Suprapubic skin (tissue), 4 donors: ENCODE data around the gene RNASE9. TPM values are rescaled to one million over a fixed set of nuclear protein-coding genes. Genes with fewer than 3 reads are reported as not detected.
"Not testable (repeated sequence)": the region's sequence is repeated elsewhere in the genome, so short reads cannot be mapped to it uniquely, and the experiment has no call there.

Source experiments
- DNase-seq, 2 donors: peaks; one replicate each; pipeline ENCODE4 v3.0.0-alpha.2; 2019; ENCODE audit warnings: low spot score in 2 of 2
- H3K27ac ChIP-seq: fragments of 200-600 bp; sonication (generic); one replicate; pipeline ENCODE4 v1.5.1; 2019
- H3K27me3 ChIP-seq: fragments of 200-600 bp; sonication (generic); one replicate; pipeline ENCODE4 v1.5.1; 2019
- H3K36me3 ChIP-seq: fragments of 200-600 bp; sonication (generic); one replicate; pipeline ENCODE4 v1.5.1; 2019
- H3K4me1 ChIP-seq: fragments of 200-600 bp; sonication (generic); one replicate; pipeline ENCODE4 v1.5.1; 2019
- H3K4me3 ChIP-seq: fragments of 200-600 bp; sonication (generic); one replicate; pipeline ENCODE4 v1.5.1; 2019; ENCODE audit warnings: mild to moderate bottlenecking
- H3K9me3 ChIP-seq: fragments of 200-600 bp; sonication (generic); one replicate; pipeline ENCODE4 v1.5.1; 2019
- EP300 ChIP-seq: sonication (generic); formaldehyde crosslinking; IDR thresholded peaks from one replicate; pipeline ENCODE4 v1.6.1; 2017; ENCODE audit warnings: antibody characterized with exemption
- POLR2A ChIP-seq, 2 donors: fragments of 450-650 bp; IDR thresholded peaks; one replicate each; pipeline ENCODE4 v1.6.1; 2017; ENCODE audit warnings: antibody characterized with exemption in 2 of 2, mild to moderate bottlenecking in 2 of 2, moderate library complexity in 2 of 2
- POLR2AphosphoS5 ChIP-seq, 3 donors: sonication (generic); formaldehyde crosslinking; IDR thresholded peaks; one replicate each; pipeline ENCODE4 v1.6.1; 2017; ENCODE audit warnings: antibody characterized with exemption in 3 of 3
- WGBS: methylation state at CpG from one replicate; pipeline ENCODE4 v1.1.5; 2018; 5-methylcytosine and 5-hydroxymethylcytosine counted together
- total RNA-seq, 4 donors: library from RNA; depleted of rRNA; stranded (reverse); fragments of >200 nt; gene quantifications; one replicate each; pipeline ENCODE4 v1.1.0, GENCODE V29; 2016
- TF ChIP-seq, protein P1 (sequence below), 2 donors: fragments of 200-600 bp in 1 of 2; fragments of 450-650 bp in 1 of 2; sonication (generic) in 1 of 2; IDR thresholded peaks; one replicate each; pipeline ENCODE4 v1.5.1; 2016 to 2019; ENCODE audit warnings: antibody characterized with exemption in 2 of 2, mild to moderate bottlenecking in 1 of 2, moderate library complexity in 1 of 2

RNASE9 gene
- total RNA-seq, 4 donors from 2014 or later: not detected

DNA sequence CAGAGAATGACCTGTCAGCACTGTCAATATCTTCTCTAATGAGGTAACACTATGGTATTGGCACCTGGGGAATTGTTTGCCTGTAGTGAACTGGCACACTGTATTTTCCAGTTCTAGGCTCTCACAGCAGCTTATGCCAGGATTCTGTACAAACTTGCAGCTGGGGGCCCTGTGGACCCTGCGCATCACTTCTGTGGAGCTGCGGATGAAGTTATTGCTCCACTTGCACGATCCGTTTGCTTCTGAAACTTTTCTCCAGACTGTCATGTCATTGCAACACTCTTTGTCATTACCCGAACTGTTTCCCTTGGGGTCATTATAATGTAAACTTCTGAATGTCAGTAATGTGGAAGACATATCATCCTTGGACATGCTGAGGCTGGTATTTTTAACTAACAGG, 23.1 kb upstream of the RNASE9 start:
- WGBS: 75% methylated on average over 5 of the region's 5 CpGs
- Histone ChIP-seq H3K4me1 (no peaks in the 10 kb centered on the region), H3K27me3 (no peaks in the 10 kb centered on the region), H3K27ac (no peak overlapping the region), H3K36me3 (no peaks in the 10 kb centered on the region), H3K4me3 (no peak overlapping the region), H3K9me3 (no peaks in the 10 kb centered on the region)
- no peak for TF ChIP-seq EP300
- TF ChIP-seq POLR2AphosphoS5 (IDR thresholded peaks at IDR 0.05): no peak
- TF ChIP-seq, protein P1, sequence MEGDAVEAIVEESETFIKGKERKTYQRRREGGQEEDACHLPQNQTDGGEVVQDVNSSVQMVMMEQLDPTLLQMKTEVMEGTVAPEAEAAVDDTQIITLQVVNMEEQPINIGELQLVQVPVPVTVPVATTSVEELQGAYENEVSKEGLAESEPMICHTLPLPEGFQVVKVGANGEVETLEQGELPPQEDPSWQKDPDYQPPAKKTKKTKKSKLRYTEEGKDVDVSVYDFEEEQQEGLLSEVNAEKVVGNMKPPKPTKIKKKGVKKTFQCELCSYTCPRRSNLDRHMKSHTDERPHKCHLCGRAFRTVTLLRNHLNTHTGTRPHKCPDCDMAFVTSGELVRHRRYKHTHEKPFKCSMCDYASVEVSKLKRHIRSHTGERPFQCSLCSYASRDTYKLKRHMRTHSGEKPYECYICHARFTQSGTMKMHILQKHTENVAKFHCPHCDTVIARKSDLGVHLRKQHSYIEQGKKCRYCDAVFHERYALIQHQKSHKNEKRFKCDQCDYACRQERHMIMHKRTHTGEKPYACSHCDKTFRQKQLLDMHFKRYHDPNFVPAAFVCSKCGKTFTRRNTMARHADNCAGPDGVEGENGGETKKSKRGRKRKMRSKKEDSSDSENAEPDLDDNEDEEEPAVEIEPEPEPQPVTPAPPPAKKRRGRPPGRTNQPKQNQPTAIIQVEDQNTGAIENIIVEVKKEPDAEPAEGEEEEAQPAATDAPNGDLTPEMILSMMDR (IDR thresholded peaks at IDR 0.05): no peak
- no peak for TF ChIP-seq POLR2A (IDR thresholded peaks at IDR 0.05)
- DNase-seq: no peak

DNA sequence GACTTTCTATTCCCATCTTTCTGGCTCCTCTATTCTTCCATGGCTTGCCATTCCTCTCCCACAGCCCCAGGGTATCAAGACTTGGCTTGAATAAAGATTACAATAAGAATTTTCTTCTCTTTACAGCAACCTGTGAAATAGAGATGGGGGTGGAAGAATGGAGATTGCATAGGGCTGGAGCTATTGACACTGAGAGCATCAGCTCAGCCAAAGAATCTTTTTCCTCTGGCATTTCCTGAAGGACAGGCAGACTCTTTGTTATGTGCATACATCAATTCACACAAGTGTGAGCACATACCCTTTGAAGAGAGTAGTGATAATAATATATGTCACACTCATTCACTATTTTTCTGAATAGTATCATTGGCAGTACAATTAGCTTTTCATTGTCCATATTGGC, 22.3 kb upstream of the RNASE9 start:
- H3K4me1 ChIP-seq: no peaks in the 10 kb centered on the region
- no peaks in the 10 kb centered on the region for H3K9me3 ChIP-seq
- no peak overlapping the region for H3K27ac ChIP-seq
- no peaks in the 10 kb centered on the region for H3K27me3 ChIP-seq
- H3K4me3 ChIP-seq: no peak overlapping the region
- TF ChIP-seq, protein P1 (IDR thresholded peaks at IDR 0.05): no peak
- TF ChIP-seq EP300: no peak
- no peak for TF ChIP-seq POLR2A (IDR thresholded peaks at IDR 0.05)
- TF ChIP-seq POLR2AphosphoS5 (IDR thresholded peaks at IDR 0.05): no peak
- DNase-seq: no peak
- no peaks in the 10 kb centered on the region for H3K36me3 ChIP-seq

DNA sequence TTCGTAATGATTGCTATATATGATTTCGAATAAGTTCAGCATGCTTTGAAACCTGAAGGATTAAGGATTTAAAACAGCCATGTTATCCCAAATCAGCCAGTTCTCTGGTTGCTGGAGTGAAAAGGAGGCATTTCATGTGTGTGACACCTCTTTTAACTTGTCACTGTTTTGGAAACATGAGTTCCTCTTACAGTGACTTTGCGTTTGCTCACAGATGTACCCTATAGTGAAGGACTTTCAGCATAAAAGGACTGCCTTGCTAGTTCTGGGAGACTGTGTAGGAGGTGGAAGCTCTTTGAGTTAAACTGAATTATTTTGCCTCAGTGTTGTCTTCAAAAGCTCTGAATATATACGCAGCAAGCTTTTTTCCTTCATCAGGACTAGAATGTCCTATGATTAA, 19.4 kb upstream of the RNASE9 start:
- Histone ChIP-seq H3K36me3 (no peaks in the 10 kb centered on the region), H3K4me1 (no peaks in the 10 kb centered on the region)
- TF ChIP-seq POLR2A (IDR thresholded peaks at IDR 0.05) (no peak), POLR2AphosphoS5 (IDR thresholded peaks at IDR 0.05) (no peak), EP300 (no peak)
- TF ChIP-seq, protein P1 (IDR thresholded peaks at IDR 0.05): no peak

DNA sequence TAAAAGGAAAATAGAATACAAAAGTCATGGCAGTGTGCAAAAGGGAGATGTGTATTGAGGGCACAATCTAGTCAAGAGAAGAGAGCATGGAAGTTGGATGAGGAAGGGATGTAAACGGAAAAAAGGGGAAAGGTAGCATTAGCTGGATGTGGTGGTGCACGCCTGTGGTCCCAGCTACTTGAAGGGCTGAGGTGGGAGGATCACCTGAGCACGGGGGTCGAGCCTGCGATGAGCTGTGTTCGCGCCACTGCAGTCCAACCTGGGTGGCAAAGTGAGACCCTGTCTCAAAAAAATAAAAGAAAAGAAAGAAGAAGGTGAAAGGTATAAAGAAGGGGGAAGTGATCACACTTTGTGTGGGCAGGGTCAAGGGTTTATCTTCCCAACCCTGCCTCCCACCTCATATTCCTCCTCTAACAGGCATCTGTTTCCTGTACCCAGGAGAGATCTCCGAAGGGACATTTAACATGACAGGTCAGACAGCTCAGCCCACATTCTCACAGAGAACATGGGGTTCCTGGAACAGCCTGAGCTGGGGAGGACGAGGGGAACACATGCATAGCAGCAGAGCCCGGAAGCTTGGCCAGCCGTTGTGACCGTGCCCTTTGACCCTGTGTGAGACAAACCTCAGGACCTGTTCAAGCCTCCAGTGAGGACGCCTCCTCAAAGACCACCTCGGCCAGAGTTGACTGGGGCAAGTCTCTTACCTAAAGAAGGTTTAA, 18.1 kb upstream of the RNASE9 start:
- Histone ChIP-seq H3K27ac (no peak overlapping the region), H3K4me3 (no peak overlapping the region), H3K27me3 (no peaks in the 10 kb centered on the region), H3K4me1 (no peaks in the 10 kb centered on the region), H3K9me3 (no peaks in the 10 kb centered on the region), H3K36me3 (no peaks in the 10 kb centered on the region)
- DNase-seq: no peak
- WGBS: 78% methylated on average over 13 of the region's 14 CpGs
- TF ChIP-seq EP300 (no peak), POLR2AphosphoS5 (IDR thresholded peaks at IDR 0.05) (no peak)

More for the DNA sequence above, 19.4 kb upstream of the RNASE9 start:
- Histone ChIP-seq H3K27ac (no peak overlapping the region), H3K4me3 (no peak overlapping the region), H3K9me3 (no peaks in the 10 kb centered on the region), H3K27me3 (no peaks in the 10 kb centered on the region)
- no peak for DNase-seq
- WGBS: 87% methylated on average over 4 of the region's 4 CpGs

DNA sequence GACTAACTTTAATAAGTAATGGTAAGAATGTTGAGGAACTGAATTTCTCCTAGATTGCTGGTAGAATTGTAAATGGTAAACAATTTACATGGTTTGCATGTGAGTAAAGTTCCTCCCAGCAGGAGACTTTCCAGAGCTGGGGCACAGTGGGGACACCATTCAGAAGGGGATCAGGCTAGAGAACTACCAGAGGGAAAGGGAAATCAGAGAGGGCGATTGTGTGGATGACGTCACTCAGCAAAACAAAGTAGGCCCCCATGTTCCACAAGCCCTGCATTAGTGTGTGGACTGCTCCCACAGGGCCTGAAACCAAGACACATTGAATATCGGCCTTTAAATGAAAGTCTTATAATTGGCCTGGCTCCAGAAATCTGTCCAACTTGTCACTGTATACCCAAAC, 17.5 kb upstream of the RNASE9 start:
- Histone ChIP-seq H3K4me3 (no peak overlapping the region), H3K27ac (no peak overlapping the region), H3K27me3 (no peaks in the 10 kb centered on the region), H3K4me1 (no peaks in the 10 kb centered on the region), H3K9me3 (no peaks in the 10 kb centered on the region), H3K36me3 (no peaks in the 10 kb centered on the region)
- TF ChIP-seq POLR2A (IDR thresholded peaks at IDR 0.05): no peak
- TF ChIP-seq POLR2AphosphoS5 (IDR thresholded peaks at IDR 0.05): no peak
- no peak for TF ChIP-seq EP300
- TF ChIP-seq, protein P1 (IDR thresholded peaks at IDR 0.05): no peak
- 67% methylated on average over 3 of the region's 3 CpGs for WGBS
- DNase-seq: no peak

DNA sequence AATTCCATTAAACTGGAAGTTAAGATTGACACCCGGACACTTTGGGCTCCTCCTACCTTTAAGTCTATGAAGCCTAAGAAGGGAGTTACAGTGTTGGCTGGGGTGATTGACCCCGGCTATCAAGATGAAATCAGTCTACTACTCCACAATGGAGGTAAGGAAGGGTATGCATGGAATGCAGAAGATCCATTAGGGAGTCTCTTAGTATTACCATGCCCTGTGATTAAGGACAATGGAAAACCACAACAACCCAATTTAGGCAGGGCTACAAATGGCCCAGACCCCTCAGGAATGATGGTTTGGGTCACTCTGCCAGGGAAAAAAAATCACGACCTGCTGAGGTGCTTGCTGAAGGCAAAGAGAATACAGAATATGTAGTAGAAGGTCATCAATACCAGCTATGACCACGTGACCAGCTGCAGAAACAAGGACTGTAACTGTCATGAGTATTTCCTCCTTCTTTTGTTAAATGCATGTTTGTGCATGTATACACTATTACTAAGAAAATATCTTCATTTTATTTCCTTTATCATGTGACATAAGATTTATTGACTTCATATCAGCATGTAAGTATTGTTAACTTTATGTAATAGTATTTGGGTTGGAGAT, 11.6 kb upstream of the RNASE9 start:
- H3K4me3 ChIP-seq, H3K36me3 ChIP-seq, H3K27ac ChIP-seq, DNase-seq, H3K4me1 ChIP-seq, H3K27me3 ChIP-seq: not testable (repeated sequence)
- H3K9me3 ChIP-seq: peaks cover 13% of the 10 kb centered on the region
- 61% methylated on average over 4 of the region's 4 CpGs for WGBS

DNA sequence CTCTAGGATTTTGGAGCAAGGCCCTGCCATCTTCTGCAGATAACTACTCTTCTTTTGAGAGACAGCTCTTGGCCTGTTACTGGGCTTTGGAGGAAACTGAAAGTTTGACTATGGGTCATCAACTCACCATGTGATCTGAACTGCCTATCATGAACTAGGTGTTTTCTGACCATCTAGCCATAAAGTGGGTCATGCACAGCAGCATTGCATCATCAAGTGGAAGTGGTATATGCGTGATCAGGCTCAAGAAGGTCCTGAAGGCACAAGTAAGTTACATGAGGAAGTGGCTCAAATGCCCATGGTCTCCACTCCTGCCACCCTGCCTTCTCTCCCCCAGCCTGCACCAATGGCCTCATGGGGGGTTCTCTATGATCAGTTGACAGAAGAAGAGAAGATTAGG, 9.9 kb upstream of the RNASE9 start:
- H3K4me1 ChIP-seq, DNase-seq, H3K27me3 ChIP-seq, H3K36me3 ChIP-seq, H3K4me3 ChIP-seq, H3K27ac ChIP-seq: not testable (repeated sequence)
- WGBS: 63% methylated on average over 1 of the region's 1 CpG
- H3K9me3 ChIP-seq: peaks cover 13% of the 10 kb centered on the region

DNA sequence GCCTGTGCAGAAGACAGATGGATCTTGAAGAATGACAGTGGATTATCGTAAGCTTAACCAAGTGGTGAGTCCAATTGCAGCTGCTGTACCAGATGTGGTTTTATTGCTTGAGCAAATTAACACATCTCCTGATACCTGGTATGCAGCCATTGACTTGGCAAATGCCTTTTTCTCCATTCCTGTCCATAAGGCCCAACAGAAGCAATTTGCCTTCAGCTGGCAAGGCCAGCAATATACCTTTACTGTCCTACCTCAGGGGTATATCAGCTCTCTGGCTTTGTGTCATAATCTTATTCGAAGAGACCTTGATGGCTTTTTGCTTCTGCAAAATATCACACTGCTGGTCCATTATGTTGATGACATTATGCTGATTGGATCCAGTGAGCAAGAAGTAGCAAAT, 9.0 kb upstream of the RNASE9 start:
- peaks cover 13% of the 10 kb centered on the region for H3K9me3 ChIP-seq
- not testable (repeated sequence) for H3K4me1 ChIP-seq, H3K27me3 ChIP-seq, H3K36me3 ChIP-seq, H3K27ac ChIP-seq, DNase-seq, H3K4me3 ChIP-seq
- whole genome bisulfite sequencing: 96% methylated on average over 2 of the region's 2 CpGs
